ENCODE measurements around the gene ALKBH7. TPM values are rescaled to one million over a fixed set of nuclear protein-coding genes. Genes with fewer than 3 reads are reported as not detected.

Gene ALKBH7
- 15.6 and 27.5 TPM in 2 replicates for total RNA-seq

DNA sequence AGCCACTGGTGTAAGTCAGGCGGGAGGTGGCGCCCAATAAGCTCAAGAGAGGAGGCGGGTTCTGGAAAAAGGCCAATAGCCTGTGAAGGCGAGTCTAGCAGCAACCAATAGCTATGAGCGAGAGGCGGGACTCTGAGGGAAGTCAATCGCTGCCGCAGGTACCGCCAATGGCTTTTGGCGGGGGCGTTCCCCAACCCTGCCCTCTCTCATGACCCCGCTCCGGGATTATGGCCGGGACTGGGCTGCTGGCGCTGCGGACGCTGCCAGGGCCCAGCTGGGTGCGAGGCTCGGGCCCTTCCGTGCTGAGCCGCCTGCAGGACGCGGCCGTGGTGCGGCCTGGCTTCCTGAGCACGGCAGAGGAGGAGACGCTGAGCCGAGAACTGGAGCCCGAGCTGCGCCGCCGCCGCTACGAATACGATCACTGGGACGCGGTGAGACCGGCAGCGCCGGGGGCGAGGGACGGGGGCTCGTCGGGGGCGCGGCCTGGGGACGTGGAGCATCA, at the start of gene ALKBH7:
ALKBH7 (plus strand) TSS at position 201 of the 502 bp plus-strand sequence; CDS start at position 228, 27 bp downstream.

GRCh38 chr19:6333439-6333838, 39.2 kb upstream of the ALKBH7 start, which contains the start of gene ACER1:
ACER1 (minus strand) TSS chr19:6333612; CDS start chr19:6333551, 61 bp downstream.

GRCh38 chr19:6375411-6376010, 2.9 kb downstream of the ALKBH7 start, which contains the start of gene PSPN:
PSPN (minus strand) TSS chr19:6375933; CDS start chr19:6375849, 84 bp downstream.

GRCh38 chr19:6393074-6393982, 20.7 kb downstream of the ALKBH7 start, which contains the start of gene GTF2F1:
GTF2F1 (minus strand) TSS chr19:6393164; CDS start chr19:6392995, 169 bp downstream.

DNA sequence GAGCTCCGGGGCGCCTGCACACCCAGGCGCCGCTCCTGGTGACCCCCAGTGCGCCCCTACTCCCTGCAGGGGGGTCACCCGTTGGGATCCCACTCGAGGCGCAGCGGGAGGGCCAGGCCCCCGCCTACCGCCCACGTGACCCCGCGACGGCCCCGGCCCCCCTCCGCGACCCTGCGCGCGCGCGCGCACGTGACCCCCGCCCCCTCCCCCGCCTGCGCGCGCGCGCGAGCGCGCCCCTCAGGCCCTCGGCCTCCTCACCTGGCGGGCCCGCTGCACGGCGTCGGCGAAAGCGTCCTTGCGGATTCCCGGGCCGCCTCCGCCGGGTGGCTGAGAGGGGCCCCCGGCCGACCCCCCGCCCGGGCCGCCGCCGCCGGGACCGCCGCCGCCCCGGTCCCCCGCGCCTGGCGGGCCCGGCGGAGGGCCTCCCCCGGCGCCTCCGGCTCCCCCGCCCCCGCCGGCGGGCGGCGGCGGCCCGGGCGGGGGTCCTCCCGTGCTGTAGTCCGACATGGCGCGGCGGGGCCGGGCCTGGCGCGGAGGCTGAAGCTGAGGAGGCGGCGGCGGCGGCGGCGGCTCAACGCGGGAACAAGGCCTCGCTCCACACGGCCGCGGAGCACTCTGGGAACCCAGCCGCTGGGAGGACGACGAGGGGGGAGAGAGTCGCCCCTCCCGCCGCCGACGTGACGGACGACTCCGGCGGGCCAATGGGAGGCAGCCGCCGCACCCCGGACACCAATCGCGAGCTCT, 51.8 kb downstream of the ALKBH7 start, which contains the start of gene KHSRP:
KHSRP (minus strand) TSS at position 617 of the 744 bp plus-strand sequence; CDS start at position 507, 110 bp downstream.

Other genes starting within 250 kb of the ALKBH7 start
- not detected in 2 replicates for gene ACSBG2, start 237.1 kb upstream of the ALKBH7 start, total RNA-seq
- 3.1 and 8.0 TPM in 2 replicates for gene MLLT1, start 92.8 kb upstream of the ALKBH7 start, total RNA-seq
- gene ACER1, start 39.2 kb upstream of the ALKBH7 start, total RNA-seq, result not detected in 2 replicates
- gene CLPP, start 11.3 kb upstream of the ALKBH7 start, total RNA-seq, result 45.1 and 47.4 TPM in 2 replicates
- 0.65 and 1.3 TPM in 2 replicates for gene PSPN, start 3.1 kb downstream of the ALKBH7 start, total RNA-seq
- gene GTF2F1, start 20.4 kb downstream of the ALKBH7 start, total RNA-seq, result 38.4 and 51.5 TPM in 2 replicates
- 102 and 214 TPM in 2 replicates for gene KHSRP, start 52.0 kb downstream of the ALKBH7 start, total RNA-seq
- gene SLC25A41, start 61.0 kb downstream of the ALKBH7 start, total RNA-seq, result 0.06 TPM in 1 of 2 replicates, not detected in the other
- 8.9 and 25.6 TPM in 2 replicates for gene SLC25A23, start 87.0 kb downstream of the ALKBH7 start, total RNA-seq
- not detected in 2 replicates for gene CRB3, start 91.5 kb downstream of the ALKBH7 start, total RNA-seq
- gene DENND1C, start 109.0 kb downstream of the ALKBH7 start, total RNA-seq, result not detected in 2 replicates
- gene TUBB4A, start 129.5 kb downstream of the ALKBH7 start, total RNA-seq, result not detected in 2 replicates
- 0.32 and 0.69 TPM in 2 replicates for gene TNFSF9, start 158.2 kb downstream of the ALKBH7 start, total RNA-seq
- 0.25 TPM in 1 of 2 replicates, not detected in the other for gene CD70, start 218.4 kb downstream of the ALKBH7 start, total RNA-seq

Data from bladder microvascular endothelial cell (primary cell).